HG02623 (cell line): ENCODE data around the gene CMTM8.

Source experiments
- ATAC-seq: cut with Tn5 transposase; IDR thresholded peaks from one replicate; pipeline ENCODE4 v1.9.1; 2021; ENCODE audit warnings: moderate library complexity; ENCODE audit not compliant: unreplicated experiment

CMTM8 gene

GRCh38 chr3:32405711-32406323 is 167.3 kb downstream of the CMTM8 start:
- no peak for ATAC-seq

- ATAC-seq = no peak
These were observed 168.3 kb downstream of the CMTM8 start for GRCh38 chr3:32406486-32407408.

DNA sequence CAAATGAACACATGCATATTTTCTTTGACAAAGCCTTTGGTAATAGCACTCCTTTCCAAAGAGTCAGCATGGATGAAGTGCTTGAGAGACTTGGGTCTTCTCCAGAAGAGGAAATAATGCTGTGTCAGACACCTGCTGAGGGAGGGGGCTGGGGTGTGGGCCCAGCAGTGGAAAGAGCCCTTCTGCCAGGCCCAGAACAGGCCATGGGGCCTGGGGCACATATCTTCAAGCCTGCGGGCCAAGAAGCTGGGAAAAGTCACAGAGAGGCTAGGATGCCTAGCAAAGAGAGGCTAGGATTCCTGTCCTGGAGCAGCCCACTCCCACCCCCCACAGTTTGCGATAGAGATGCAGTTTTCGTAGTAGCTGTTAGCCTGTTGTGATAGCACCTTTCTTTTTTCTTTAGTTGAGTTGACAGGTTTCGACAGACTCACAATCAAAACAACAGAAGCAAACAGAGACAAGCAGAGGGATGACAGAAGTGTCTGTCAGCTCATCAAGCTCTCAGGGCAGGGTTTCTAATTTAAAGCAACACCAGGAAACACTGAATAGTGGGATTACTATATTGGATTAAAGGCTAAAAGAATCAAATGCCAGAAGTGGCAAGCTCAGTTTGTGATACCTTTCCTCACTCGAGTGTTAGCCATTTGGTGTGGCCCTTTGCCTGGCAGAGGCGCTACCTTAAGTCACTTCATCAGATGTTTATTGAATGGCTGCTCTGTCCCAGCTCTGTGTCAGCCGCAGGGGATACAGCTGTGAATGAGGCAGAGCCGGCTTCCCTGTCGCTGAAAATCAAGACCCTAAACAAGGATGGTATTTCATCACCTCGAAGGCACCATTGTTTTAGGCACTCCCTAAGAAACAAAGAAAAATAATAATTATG is 172.1 kb downstream of the CMTM8 start:
- ATAC-seq = no peak

DNA sequence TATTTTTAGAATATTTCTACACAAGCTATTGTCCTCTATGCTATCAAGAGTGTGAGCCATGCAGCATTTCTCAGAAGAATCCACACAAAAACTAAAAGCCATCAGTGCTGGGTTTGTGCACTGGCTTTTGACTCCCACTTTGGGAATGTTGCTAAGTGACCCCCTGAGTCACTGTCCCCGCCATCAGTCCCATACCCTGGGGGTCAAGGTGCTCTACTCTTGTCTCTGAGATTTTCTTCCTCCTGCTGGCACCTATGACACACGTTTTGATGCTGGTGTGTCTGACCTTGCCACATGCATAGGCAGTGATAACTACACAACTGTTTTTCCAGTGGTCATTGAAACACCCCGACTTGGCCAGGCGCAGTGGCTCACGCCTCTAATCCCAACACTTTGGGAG is 173.0 kb downstream of the CMTM8 start:
- ATAC-seq = no peak

- ATAC-seq = no peak
These were observed 174.4 kb downstream of the CMTM8 start for GRCh38 chr3:32412887-32413286.

DNA sequence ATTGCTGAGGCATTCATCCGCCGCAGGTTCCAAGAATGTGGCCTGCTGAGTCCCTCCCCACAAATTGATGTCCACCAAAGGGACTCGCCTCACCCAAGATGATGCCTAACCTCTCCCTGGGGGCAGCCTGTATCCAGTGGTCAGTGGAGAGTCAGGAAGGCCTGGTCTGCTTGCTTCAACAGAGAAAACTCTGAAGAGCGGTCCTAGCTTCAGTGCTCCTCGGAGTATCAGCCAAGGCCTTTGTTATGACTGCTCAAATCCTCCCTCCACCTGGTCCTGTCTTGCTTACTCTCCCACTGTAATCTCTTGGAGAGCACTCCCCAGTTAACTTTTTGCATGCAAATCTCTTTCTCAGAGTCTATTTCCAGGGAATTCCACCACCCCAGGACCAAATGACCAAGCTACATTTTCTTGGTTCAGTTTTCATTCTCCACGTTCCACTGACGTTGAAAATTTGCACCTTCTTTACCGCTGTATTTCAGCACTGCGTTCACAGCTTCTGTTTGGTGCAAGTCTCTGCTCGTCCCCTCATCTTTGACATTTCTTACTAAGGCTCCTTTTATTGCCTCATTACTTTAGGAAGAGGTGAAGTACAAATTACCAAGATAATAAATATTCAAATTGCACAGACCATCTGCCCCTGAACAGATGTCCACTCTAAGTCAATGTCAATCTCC is 175.5 kb downstream of the CMTM8 start:
- ATAC-seq = no peak

DNA sequence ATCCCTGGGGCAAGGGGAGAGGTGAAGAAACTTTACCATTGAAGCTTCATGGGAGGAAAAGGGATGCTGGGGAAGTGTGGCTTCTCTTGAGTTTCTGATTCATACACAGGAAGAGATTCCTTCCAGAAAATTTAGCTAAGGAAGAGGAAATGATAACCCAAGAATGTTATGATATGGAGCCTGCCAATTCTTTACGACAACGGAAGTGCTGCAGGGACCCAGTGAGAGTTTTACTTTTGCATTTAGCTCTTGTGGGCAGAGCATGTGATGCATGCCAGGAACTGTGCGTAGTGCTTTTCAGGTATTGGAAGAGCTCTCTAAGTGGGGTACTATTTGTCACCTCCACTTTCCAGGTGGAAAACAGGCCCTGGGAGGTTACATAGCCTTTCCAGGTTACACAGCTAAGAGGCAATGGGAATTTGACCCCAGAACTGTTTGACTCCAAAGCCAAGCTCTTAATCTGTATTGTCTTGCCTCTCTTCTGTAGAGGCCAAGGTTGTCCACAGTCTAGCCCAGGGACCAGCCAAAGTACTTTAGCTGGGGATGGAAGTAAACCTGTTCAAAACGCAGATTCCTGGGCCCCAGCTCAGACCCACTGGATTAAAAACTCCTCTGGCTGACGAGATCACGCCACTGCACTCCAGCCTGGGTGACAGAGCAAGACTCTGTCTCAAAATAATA is 176.2 kb downstream of the CMTM8 start:
- peak; percentile 64 for ATAC-seq

DNA sequence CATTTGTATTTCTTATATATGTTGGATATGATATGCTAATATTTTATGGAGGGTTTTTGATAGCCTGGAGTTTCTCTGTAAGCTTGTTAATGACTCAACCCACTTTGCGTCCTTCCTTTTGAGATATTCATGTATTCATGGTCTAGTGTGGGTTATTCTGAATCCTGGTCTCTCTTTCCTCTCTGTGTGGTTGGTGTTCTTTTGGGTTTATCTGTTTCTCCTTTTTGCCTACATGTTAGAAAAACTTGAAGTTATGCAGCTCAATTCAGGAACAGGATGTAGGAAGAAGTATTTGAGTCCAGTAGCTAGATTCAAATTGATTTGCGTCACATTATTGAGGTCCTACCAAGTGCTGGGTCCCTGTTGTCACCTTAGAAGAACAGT is 181.3 kb downstream of the CMTM8 start:
- ATAC-seq = no peak
